ENCODE data around the gene RBFOX1. TPM values are rescaled to one million over a fixed set of nuclear protein-coding genes. Genes with fewer than 3 reads are reported as not detected.

Gene RBFOX1
- total and polyA plus RNA-seq, 10 of the 15 experiments (the other 5 are each of a cell fraction or from before 2014, with no cell fraction given): 0.87 TPM; not detected in 9

GRCh38 chr16:7561908-7562405, 229.3 kb downstream of the RBFOX1 start:
- Histone ChIP-seq H3K27ac (ENCODE audit: control insufficient read depth, insufficient read depth) (no peak overlapping the region), H3K4me3 (no peak overlapping the region), H3K4me2 (ENCODE audit: control insufficient read depth, insufficient read depth) (no peak overlapping the region), H3K36me3 (ENCODE audit: control insufficient read depth in 2 of 2, insufficient read depth in 2 of 2, low read length in 1 of 2) (no peaks in the 10 kb centered on the region), H4K20me1 (ENCODE audit: control insufficient read depth, insufficient read depth) (no peaks in the 10 kb centered on the region), H3K4me1 (ENCODE audit: control insufficient read depth, insufficient read depth, low read length) (no peaks in the 10 kb centered on the region), H3K9me3 (replicated peaks; ENCODE audit: control insufficient read depth, insufficient read depth, low read length) (no peaks in the 10 kb centered on the region; the same call in 2 of the 3 replicates), H3K79me2 (ENCODE audit: control insufficient read depth, insufficient read depth, low read length) (no peaks in the 10 kb centered on the region), H2AFZ (ENCODE audit: control insufficient read depth, low read depth, low read length) (no peak overlapping the region), H3K27me3 (replicated peaks in 1 of 2; ENCODE audit: control insufficient read depth in 2 of 2, insufficient read depth in 2 of 2, low read length in 1 of 2) (no peaks in the 10 kb centered on the region), H3K9ac (ENCODE audit: control insufficient read depth, insufficient read depth, low read length) (no peak overlapping the region)
- RAD21 ChIA-PET (ENCODE audit: unreplicated experiment): no interaction called here
- in situ Hi-C loops (cut with MboI): no loop called here
- intact Hi-C loops (cut with micrococcal nuclease; ENCODE audit: unreplicated experiment): no loop called here
- 0% methylated on average over 5 of the region's 5 CpGs for WGBS (ENCODE audit: insufficient coverage, insufficient replicate concordance, low lambda C conversion rate, missing lambda C conversion rate)
- FAIRE-seq (no peak), DNase-seq (ENCODE audit: low read depth, low spot score) (no peak), ATAC-seq (no peak)
- POLR2A ChIA-PET: no interaction called here
- no TSS peak for BruUV-seq (replicated peaks)
- SMC1A ChIA-PET (ENCODE audit: uncharacterized antibody, unreplicated experiment): no interaction called here
- CTCF ChIA-PET: no interaction called here
- no peak for TF ChIP-seq POU2F2 (IDR thresholded peaks at IDR 0.05; ENCODE audit: borderline replicate concordance, low read depth, low read length)
- no peak for TF ChIP-seq ZBTB40 (IDR thresholded peaks at IDR 0.05; ENCODE audit: borderline replicate concordance)
- TF ChIP-seq E2F8 (IDR thresholded peaks at IDR 0.05; ENCODE audit: low read depth, partially characterized antibody): no peak
- no peak for TF ChIP-seq BCL3 (IDR thresholded peaks at IDR 0.05; ENCODE audit: borderline replicate concordance, insufficient read depth, low read depth, low read length, poor library complexity, severe bottlenecking)
- TF ChIP-seq USF2 (IDR thresholded peaks at IDR 0.05; ENCODE audit: borderline replicate concordance, low read depth, low read length): no peak
- TF ChIP-seq NFYA (IDR thresholded peaks at IDR 0.05; ENCODE audit: borderline replicate concordance, low read depth, low read length): no peak
- TF ChIP-seq IRF5 (IDR thresholded peaks at IDR 0.05; ENCODE audit: borderline replicate concordance): no peak

Data from GM12878 (cell line).